ENCODE results near the gene TNFRSF25.
A peak's percentile ranks its signal among the peaks of the same experiment; 100 is the strongest.
"Not testable (repeated sequence)": the region's sequence is repeated elsewhere in the genome, so short reads cannot be mapped to it uniquely, and the experiment has no call there.

TNFRSF25 gene

GRCh38 chr1:6454856-6455751 is 10.9 kb downstream of the TNFRSF25 start:
- Mint-ChIP-seq H3K27ac (no peak overlapping the region), H3K4me3 (peak overlapping the region in 1 of 2 donors; percentile 29), H3K36me3 (ENCODE audit: insufficient read depth) (peaks cover 19% of the 10 kb centered on the region), H3K27me3 (peaks cover 36 to 48% of the 10 kb centered on the region in 2 donors), H3K4me1 (ENCODE audit: low read depth in 2 of 2) (peaks cover 12 to 14% of the 10 kb centered on the region in 2 donors), H3K9me3 (no peaks in the 10 kb centered on the region)
- ATAC-seq (replicated peaks) (peak; percentile 34), DNase-seq (no peak)

- Mint-ChIP-seq H3K27me3 (peaks cover 39 to 57% of the 10 kb centered on the region in 2 donors), H3K36me3 (ENCODE audit: insufficient read depth) (peaks cover 14% of the 10 kb centered on the region), H3K4me1 (ENCODE audit: low read depth in 2 of 2) (peaks cover 13 to 16% of the 10 kb centered on the region in 2 donors), H3K4me3 (peak overlapping the region; percentile 1 to 36)
- not testable (repeated sequence) for H3K27ac Mint-ChIP-seq; DNase-seq; ATAC-seq (replicated peaks); H3K9me3 Mint-ChIP-seq
Observed at GRCh38 chr1:6453895-6454855, 11.8 kb downstream of the TNFRSF25 start.

GRCh38 chr1:6450943-6451373 is 15.0 kb downstream of the TNFRSF25 start:
- Mint-ChIP-seq H3K4me3 (no peak overlapping the region), H3K4me1 (ENCODE audit: low read depth in 2 of 2) (peaks cover 16 to 28% of the 10 kb centered on the region in 2 donors)
- no peak for ATAC-seq (replicated peaks)

GRCh38 chr1:6450486-6450885 is 15.5 kb downstream of the TNFRSF25 start:
- not testable (repeated sequence) for ATAC-seq (replicated peaks); H3K36me3 Mint-ChIP-seq (ENCODE audit: insufficient read depth); H3K4me3 Mint-ChIP-seq; H3K27ac Mint-ChIP-seq; H3K9me3 Mint-ChIP-seq; DNase-seq
- Mint-ChIP-seq H3K27me3 (peaks cover 47 to 68% of the 10 kb centered on the region in 2 donors), H3K4me1 (ENCODE audit: low read depth in 2 of 2) (peaks cover 16 to 29% of the 10 kb centered on the region in 2 donors)

More at GRCh38 chr1:6450943-6451373, 15.0 kb downstream of the TNFRSF25 start:
- Mint-ChIP-seq H3K27ac (no peak overlapping the region), H3K27me3 (peaks cover 43 to 68% of the 10 kb centered on the region in 2 donors), H3K36me3 (ENCODE audit: insufficient read depth) (peaks cover 5% of the 10 kb centered on the region), H3K9me3 (no peaks in the 10 kb centered on the region)
- DNase-seq = no peak

- Mint-ChIP-seq H3K27ac (no peak overlapping the region), H3K4me3 (peak overlapping the region in 1 of 2 donors; percentile 77), H3K27me3 (peaks cover 50 to 72% of the 10 kb centered on the region in 2 donors), H3K36me3 (ENCODE audit: insufficient read depth) (peaks cover 5% of the 10 kb centered on the region), H3K4me1 (ENCODE audit: low read depth in 2 of 2) (peaks cover 18 to 30% of the 10 kb centered on the region in 2 donors), H3K9me3 (no peaks in the 10 kb centered on the region)
- no peak for ATAC-seq (replicated peaks)
- no peak for DNase-seq
Observed at GRCh38 chr1:6450005-6450450, 15.9 kb downstream of the TNFRSF25 start.

- peak overlapping the region; percentile 4 to 71 for H3K27ac Mint-ChIP-seq
- no peaks in the 10 kb centered on the region for H3K9me3 Mint-ChIP-seq
- H3K4me3 Mint-ChIP-seq = peak overlapping the region; percentile 70 to 77
- ATAC-seq (replicated peaks) (peak; percentile 54), DNase-seq (no peak)
- peaks cover 55 to 81% of the 10 kb centered on the region in 2 donors for H3K27me3 Mint-ChIP-seq
- H3K36me3 Mint-ChIP-seq (ENCODE audit: insufficient read depth) = peaks cover 5% of the 10 kb centered on the region
- peaks cover 21 to 31% of the 10 kb centered on the region in 2 donors for H3K4me1 Mint-ChIP-seq (ENCODE audit: low read depth in 2 of 2)
Observed at GRCh38 chr1:6448749-6449631, 17.0 kb downstream of the TNFRSF25 start.

- Mint-ChIP-seq H3K36me3 (ENCODE audit: insufficient read depth) (peaks cover 5% of the 10 kb centered on the region), H3K27ac (no peak overlapping the region), H3K4me1 (ENCODE audit: low read depth in 2 of 2) (peaks cover 16 to 28% of the 10 kb centered on the region in 2 donors), H3K4me3 (peak overlapping the region; percentile 62 to 69), H3K9me3 (no peaks in the 10 kb centered on the region), H3K27me3 (peaks cover 47 to 76% of the 10 kb centered on the region in 2 donors)
- DNase-seq = peak in 2 of 3 experiments; percentile 40 to 45
- ATAC-seq (replicated peaks) = peak; percentile 67
Observed at GRCh38 chr1:6447818-6448748, 17.9 kb downstream of the TNFRSF25 start.

GRCh38 chr1:6447016-6447817 is 18.8 kb downstream of the TNFRSF25 start:
- DNase-seq = no peak
- peaks cover 5% of the 10 kb centered on the region for H3K36me3 Mint-ChIP-seq (ENCODE audit: insufficient read depth)
- no peaks in the 10 kb centered on the region for H3K9me3 Mint-ChIP-seq
- H3K4me1 Mint-ChIP-seq (ENCODE audit: low read depth in 2 of 2) = peaks cover 14 to 26% of the 10 kb centered on the region in 2 donors
- H3K4me3 Mint-ChIP-seq = peak overlapping the region; percentile 62 to 69
- ATAC-seq (replicated peaks) = peak; percentile 11
- H3K27me3 Mint-ChIP-seq = peaks cover 43 to 69% of the 10 kb centered on the region in 2 donors
- no peak overlapping the region for H3K27ac Mint-ChIP-seq

- peaks cover 45 to 74% of the 10 kb centered on the region in 2 donors for H3K27me3 Mint-ChIP-seq
- no peak overlapping the region for H3K27ac Mint-ChIP-seq
- ATAC-seq (replicated peaks) = no peak
- DNase-seq = no peak
- peak overlapping the region; percentile 58 to 69 for H3K4me3 Mint-ChIP-seq
- H3K4me1 Mint-ChIP-seq (ENCODE audit: low read depth in 2 of 2) = peaks cover 14 to 26% of the 10 kb centered on the region in 2 donors
- no peaks in the 10 kb centered on the region for H3K9me3 Mint-ChIP-seq
- H3K36me3 Mint-ChIP-seq (ENCODE audit: insufficient read depth) = peaks cover 5% of the 10 kb centered on the region
Observed at GRCh38 chr1:6446665-6447015, 19.3 kb downstream of the TNFRSF25 start.

GRCh38 chr1:6445929-6446328 is 20.0 kb downstream of the TNFRSF25 start:
- peak overlapping the region; percentile 58 to 69 for H3K4me3 Mint-ChIP-seq
- not testable (repeated sequence) for DNase-seq; H3K27ac Mint-ChIP-seq; ATAC-seq (replicated peaks); H3K9me3 Mint-ChIP-seq; H3K36me3 Mint-ChIP-seq (ENCODE audit: insufficient read depth)
- peaks cover 49 to 76% of the 10 kb centered on the region in 2 donors for H3K27me3 Mint-ChIP-seq
- H3K4me1 Mint-ChIP-seq (ENCODE audit: low read depth in 2 of 2) = peaks cover 14 to 28% of the 10 kb centered on the region in 2 donors

Data from effector memory CD8-positive, alpha-beta T cell (primary cell).